ENCODE data around the gene CSNK2B. TPM values are rescaled to one million over a fixed set of nuclear protein-coding genes. Genes with fewer than 3 reads are reported as not detected.

CSNK2B gene
- total and polyA plus RNA-seq, 2 donors from 2014 or later, result 130 to 270 TPM

- intact Hi-C loops (cut with DNase I), result no loop called here
- TF ChIP-seq CTCF (IDR thresholded peaks at IDR 0.05; ENCODE audit: borderline replicate concordance, extremely low read depth, insufficient read depth), result no peak
Observed at GRCh38 chr6:31621991-31622390, 43.9 kb upstream of the CSNK2B start.

GRCh38 chr6:31622684-31623091, 43.2 kb upstream of the CSNK2B start:
- H3K4me3 ChIP-seq (ENCODE audit: low read length in 3 of 3), result peak overlapping the region in 1 of 3 donors; percentile 85
- H3K27ac ChIP-seq (ENCODE audit: low read depth in 2 of 2, low read length in 2 of 2), result no peak overlapping the region
- H3K9ac ChIP-seq (ENCODE audit: low read length in 3 of 3), result peak overlapping the region in 1 of 3 donors; percentile 97
- no peak for TF ChIP-seq CTCF (IDR thresholded peaks at IDR 0.05; ENCODE audit: borderline replicate concordance, extremely low read depth, insufficient read depth)
- no peaks in the 10 kb centered on the region for H3K9me3 ChIP-seq (ENCODE audit: control insufficient read depth in 2 of 3, insufficient read depth in 1 of 3, low read length in 3 of 3)
- H3K36me3 ChIP-seq (ENCODE audit: control insufficient read depth in 2 of 3, insufficient read depth in 3 of 3, low read length in 3 of 3), result peaks cover 22 to 42% (median 36%) of the 10 kb centered on the region in 3 donors
- no peak for DNase-seq
- H3K4me1 ChIP-seq (ENCODE audit: control insufficient read depth in 2 of 3, insufficient read depth in 2 of 3, low read depth in 1 of 3, low read length in 3 of 3), result peaks cover 0 to 13% (median 4%) of the 10 kb centered on the region in 3 donors
- no peak for FAIRE-seq
- intact Hi-C loops (cut with DNase I), result no loop called here
- no peaks in the 10 kb centered on the region for H3K27me3 ChIP-seq (ENCODE audit: control insufficient read depth, insufficient read depth, low read length)

More at GRCh38 chr6:31621991-31622390, 43.9 kb upstream of the CSNK2B start:
- no peaks in the 10 kb centered on the region for H3K27me3 ChIP-seq (ENCODE audit: control insufficient read depth, insufficient read depth, low read length)
- H3K4me1 ChIP-seq (ENCODE audit: control insufficient read depth in 2 of 3, insufficient read depth in 2 of 3, low read depth in 1 of 3, low read length in 3 of 3), result peaks cover 0 to 13% (median 4%) of the 10 kb centered on the region in 3 donors
- H3K4me3 ChIP-seq (ENCODE audit: low read length in 3 of 3), result peak overlapping the region; percentile 62 to 87 (median 85)
- no peak for FAIRE-seq
- H3K9me3 ChIP-seq (ENCODE audit: control insufficient read depth in 2 of 3, insufficient read depth in 1 of 3, low read length in 3 of 3), result no peaks in the 10 kb centered on the region
- peak overlapping the region in 1 of 2 donors; percentile 7 for H3K27ac ChIP-seq (ENCODE audit: low read depth in 2 of 2, low read length in 2 of 2)
- peak in 2 of 5 donors; percentile 52 to 66 for DNase-seq
- peak overlapping the region; percentile 52 to 97 (median 85) for H3K9ac ChIP-seq (ENCODE audit: low read length in 3 of 3)
- H3K36me3 ChIP-seq (ENCODE audit: control insufficient read depth in 2 of 3, insufficient read depth in 3 of 3, low read length in 3 of 3), result peaks cover 19 to 36% (median 29%) of the 10 kb centered on the region in 3 donors

DNA sequence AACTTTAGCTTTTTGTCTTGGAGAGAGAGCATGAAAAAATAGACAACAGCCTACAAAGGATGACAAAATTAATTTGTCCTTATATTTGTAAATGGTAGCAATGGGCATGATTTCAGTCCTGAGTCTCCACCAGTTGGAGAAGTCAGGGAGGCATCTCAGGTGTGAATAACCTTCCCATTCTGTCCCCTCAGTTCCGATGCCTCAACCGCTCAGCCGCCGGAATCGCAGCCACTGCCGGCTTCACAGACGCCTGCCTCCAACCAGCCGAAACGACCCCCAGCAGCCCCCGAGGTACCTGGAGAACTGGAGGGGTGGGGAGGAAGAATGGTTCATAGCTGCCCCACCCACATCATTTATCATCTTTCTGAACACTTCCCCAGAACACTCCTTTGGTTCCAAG, 41.8 kb upstream of the CSNK2B start:
- peaks cover 27 to 55% (median 41%) of the 10 kb centered on the region in 3 donors for H3K36me3 ChIP-seq (ENCODE audit: control insufficient read depth in 2 of 3, insufficient read depth in 3 of 3, low read length in 3 of 3)

More for the DNA sequence above, 41.8 kb upstream of the CSNK2B start:
- intact Hi-C loops (cut with DNase I), result no loop called here
- no peak for FAIRE-seq
- Histone ChIP-seq H3K27ac (ENCODE audit: low read depth in 2 of 2, low read length in 2 of 2) (no peak overlapping the region), H3K4me3 (ENCODE audit: low read length in 3 of 3) (no peak overlapping the region), H3K9ac (ENCODE audit: low read length in 3 of 3) (no peak overlapping the region), H3K9me3 (ENCODE audit: control insufficient read depth in 2 of 3, insufficient read depth in 1 of 3, low read length in 3 of 3) (no peaks in the 10 kb centered on the region), H3K27me3 (ENCODE audit: control insufficient read depth, insufficient read depth, low read length) (no peaks in the 10 kb centered on the region), H3K4me1 (ENCODE audit: control insufficient read depth in 2 of 3, insufficient read depth in 2 of 3, low read depth in 1 of 3, low read length in 3 of 3) (peaks cover 0 to 13% (median 4%) of the 10 kb centered on the region in 3 donors)
- no peak for TF ChIP-seq CTCF (IDR thresholded peaks at IDR 0.05; ENCODE audit: borderline replicate concordance, extremely low read depth, insufficient read depth)
- no peak for DNase-seq
